COR-L47 (cell line): ENCODE data around the gene PTPRG.

Experiments
- DNase-seq: peaks from one replicate; lab custom pipeline; 2025; lab: John Stamatoyannopoulos, UW

Gene PTPRG

DNA sequence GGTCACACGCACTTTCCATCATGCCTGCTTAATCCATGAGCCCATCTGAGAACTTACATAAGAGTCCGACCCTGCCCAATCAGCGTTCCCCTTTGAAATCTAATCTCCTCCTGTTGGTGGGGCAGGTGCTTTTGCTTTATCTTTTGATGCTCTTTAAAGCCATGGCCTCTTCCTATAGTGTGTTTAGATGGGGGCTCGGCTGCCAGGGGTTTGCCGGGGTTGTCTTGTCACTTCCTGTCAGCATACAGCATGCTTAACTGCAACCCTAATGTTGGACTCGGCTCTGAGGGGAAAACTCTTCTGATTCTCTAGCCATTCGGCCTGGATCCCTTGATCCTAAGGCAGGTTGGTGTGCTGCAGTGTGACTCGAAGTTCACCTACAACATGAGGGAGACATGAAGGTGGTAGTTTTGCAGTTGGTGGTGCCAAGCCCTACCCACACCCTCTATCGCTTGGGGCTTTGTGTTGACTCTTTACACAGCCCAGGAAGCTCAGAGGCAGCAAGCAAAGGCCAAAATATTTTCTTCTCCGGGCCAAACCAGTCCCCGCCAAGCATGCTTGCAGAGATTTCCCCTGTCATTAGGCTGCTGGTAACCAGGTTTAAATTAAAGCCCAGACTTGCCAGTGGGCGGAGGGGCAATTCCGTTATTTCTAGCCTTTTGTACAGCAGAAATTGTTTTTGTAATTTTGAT lies 593.2 kb downstream of the PTPRG start:
- DNase-seq, result no peak

- DNase-seq, result no peak
Measured at GRCh38 chr3:62159056-62159708, 597.8 kb downstream of the PTPRG start.

DNA sequence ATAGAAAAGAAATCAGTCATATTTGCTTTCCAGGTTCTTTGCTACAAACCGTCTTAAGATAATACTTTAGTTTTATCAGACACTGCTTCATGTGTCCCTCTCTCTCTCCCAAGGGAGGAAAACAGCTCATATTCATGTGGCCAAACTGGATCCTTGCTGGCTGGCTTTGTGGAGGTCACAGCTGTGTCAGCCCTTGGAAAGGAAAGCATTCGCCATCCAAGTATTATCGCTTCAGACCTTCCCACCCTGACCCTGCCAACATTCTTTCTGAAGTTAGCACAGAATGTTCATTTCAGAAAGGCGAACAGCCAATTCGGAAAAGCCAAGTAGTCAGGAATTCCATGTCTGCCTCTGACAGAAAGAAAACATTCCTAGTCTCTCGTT lies 598.3 kb downstream of the PTPRG start:
- DNase-seq, result no peak

GRCh38 chr3:62161371-62161770 lies 600.0 kb downstream of the PTPRG start:
- no peak for DNase-seq

- no peak for DNase-seq
Measured at GRCh38 chr3:62164196-62164595, 602.8 kb downstream of the PTPRG start.

- no peak for DNase-seq
Measured at GRCh38 chr3:62164746-62165145, 603.4 kb downstream of the PTPRG start.

- DNase-seq, result no peak
Measured at GRCh38 chr3:62167566-62168262, 606.3 kb downstream of the PTPRG start.

DNA sequence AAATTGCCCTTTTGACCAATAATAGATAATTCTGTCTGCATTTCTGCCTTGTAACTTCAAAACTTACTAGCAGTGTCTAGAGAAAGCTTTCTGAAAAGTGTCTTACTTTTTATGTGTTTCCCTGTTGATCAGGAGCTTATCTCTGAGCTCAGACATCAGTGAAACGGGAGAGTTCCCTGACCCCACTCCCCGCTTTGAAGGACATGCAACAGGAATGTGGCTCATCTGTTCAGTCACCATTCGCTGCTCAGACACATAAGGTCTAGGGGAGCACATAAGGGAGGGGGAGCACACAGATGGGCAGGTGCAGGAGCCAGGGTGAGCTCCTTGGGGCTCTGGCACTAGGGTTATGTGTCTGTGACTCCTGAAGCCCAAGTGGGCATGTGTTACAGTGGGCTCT lies 607.0 kb downstream of the PTPRG start:
- DNase-seq, result no peak

DNA sequence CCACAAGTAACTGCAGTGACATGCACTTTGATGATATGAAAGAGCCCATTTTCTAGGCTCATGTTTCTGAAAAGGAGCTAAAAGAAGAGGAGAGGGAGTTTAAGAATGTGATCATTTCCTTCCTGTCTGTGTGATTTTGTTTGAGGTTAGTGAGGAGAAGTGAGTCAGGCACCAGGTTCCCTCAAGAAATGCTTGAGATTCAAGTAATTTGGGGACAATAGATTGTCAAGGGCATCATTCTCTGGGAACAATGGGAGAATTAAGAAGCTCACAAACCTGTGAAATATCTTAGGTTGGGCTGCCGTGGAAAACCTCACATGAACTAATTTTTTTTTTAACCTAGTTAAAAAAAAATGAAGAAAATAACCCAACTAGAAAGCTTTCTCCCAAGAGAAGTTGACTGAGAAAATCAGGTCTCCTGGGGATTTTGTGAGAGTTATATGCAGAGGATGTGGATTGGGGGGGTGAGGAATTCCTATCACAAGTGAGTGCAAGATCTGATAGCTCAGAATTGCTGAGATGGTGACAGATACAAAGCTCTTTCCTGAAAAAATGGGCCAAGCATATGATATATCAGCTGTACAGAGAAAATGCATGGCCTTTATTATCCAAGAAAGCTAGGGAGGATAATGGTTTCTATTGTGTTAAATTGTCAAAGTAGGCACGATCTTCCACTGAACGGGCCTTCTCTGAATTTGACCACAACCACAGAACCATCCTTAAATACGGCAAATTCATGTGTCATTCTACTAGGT lies 608.7 kb downstream of the PTPRG start:
- no peak for DNase-seq

DNA sequence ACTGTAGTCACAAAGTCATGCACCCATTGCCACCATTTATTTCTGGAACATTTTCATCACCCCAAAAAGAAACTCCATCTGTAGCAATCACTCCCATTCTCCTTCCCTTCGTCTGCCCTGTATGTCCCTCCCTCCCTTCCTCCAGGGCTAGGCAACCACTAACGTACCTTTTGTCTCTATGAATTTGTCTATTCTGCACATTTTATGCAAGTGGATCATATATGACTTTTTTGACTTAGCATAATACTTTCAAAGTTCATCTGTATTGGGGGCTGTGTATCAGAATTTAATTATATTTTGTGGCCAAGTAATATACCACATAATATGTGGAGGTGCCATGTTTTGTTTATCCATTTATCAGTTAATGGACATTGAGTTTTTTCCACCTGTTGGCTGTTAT lies 610.4 kb downstream of the PTPRG start:
- DNase-seq, result no peak

- DNase-seq, result no peak
Measured at GRCh38 chr3:62172199-62172598, 610.8 kb downstream of the PTPRG start.

- DNase-seq, result no peak
Measured at GRCh38 chr3:62173939-62174515, 612.7 kb downstream of the PTPRG start.

DNA sequence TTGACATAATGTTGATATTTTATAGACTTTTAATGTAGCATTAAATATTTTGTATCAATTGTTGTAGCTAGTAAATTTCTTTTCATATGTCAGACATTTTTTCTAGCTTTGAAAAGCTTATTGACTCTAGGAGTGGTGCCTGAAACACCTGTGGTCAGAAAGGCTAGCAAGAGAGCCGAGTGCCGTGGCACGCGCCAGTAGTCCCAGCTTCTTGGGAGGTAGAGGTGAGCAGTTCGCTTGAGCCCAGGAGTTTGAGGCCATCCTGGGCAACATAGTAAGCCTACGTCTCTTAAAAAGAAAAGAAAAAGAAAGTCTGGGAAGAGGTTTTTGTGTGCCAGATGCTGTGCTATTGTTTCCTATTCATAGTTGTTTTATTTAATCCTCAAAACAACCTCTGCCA lies 613.8 kb downstream of the PTPRG start:
- DNase-seq, result no peak

- no peak for DNase-seq
Measured at GRCh38 chr3:62178032-62178431, 616.7 kb downstream of the PTPRG start.

- no peak for DNase-seq
Measured at GRCh38 chr3:62178739-62179600, 617.6 kb downstream of the PTPRG start.

DNA sequence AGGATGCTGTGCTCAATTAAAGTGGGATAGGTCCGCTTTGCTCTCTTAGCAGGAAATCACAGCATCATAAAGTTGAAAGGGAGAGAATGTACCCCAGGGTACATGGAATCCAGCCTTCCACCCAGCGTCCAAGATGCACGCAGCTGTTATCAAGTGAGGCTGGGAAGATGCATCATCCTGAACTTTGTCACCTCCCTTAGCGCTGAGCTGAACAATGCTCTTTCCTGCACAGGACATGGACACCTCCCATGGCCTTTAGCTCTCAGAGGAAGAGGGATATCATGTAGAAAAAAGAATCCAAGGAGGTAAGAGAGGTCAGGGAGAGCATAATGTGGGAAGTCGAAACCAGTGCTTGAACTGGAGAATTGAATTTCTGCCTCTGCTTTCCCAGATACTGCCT lies 619.1 kb downstream of the PTPRG start:
- no peak for DNase-seq

DNA sequence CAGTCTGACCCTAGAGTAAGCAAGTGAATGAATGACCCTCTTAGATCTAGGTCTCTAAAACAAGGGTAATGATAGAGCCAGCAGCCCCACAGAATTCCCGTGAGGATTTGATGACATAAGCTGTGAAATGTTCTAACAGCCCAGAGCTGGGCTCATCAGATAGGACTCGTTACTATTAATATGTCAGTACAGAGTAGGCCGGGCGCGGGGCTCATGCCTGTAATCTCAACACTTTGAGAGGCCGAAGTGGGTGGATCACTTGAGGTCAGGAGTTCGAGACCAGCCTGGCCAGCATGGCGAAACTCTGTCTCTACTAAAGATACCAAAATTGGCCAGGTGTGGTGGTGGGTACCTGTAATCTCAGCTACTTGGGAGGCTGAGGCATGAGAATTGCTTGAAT lies 621.7 kb downstream of the PTPRG start:
- no peak for DNase-seq

DNA sequence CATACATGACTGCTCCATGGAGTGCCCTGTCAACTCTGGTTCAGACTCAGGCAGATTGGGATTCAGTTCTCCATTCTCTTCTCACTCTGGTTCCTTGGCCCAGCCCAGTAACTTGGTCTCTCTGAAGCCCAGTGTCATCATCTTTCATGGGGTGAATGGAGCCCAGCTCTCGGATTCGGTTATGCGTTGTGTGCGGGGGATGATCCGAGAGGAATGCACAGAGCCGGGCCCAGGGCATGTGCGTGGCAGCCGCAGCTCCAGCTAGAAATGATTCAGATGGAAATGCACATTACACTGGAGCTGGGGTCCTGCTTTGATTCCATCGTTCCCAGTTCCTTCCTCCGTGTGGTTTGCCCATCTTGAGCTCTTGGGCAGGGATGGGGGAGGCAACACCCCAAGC lies 622.6 kb downstream of the PTPRG start:
- DNase-seq, result no peak

DNA sequence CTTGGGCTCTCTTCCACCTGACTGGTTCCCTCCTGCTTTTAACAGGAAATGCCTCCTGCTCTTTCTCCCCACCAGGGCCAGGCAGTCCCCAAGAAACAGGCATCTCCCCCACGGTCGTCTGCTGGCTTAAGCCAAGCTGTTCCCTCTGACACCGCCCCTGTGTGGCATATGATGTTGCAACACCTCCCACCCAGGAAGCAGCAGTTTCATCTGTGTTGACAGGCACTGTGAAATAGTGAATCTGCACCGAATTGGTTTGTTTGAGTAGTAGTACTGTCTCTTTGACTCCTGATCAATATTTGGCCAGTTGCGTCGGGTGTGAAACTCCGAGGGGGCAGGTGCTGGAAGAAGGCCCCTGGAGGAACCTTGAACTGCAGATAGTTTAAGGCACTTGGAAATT lies 623.2 kb downstream of the PTPRG start:
- DNase-seq, result no peak

- DNase-seq, result no peak
Measured at GRCh38 chr3:62187022-62187431, 625.7 kb downstream of the PTPRG start.

DNA sequence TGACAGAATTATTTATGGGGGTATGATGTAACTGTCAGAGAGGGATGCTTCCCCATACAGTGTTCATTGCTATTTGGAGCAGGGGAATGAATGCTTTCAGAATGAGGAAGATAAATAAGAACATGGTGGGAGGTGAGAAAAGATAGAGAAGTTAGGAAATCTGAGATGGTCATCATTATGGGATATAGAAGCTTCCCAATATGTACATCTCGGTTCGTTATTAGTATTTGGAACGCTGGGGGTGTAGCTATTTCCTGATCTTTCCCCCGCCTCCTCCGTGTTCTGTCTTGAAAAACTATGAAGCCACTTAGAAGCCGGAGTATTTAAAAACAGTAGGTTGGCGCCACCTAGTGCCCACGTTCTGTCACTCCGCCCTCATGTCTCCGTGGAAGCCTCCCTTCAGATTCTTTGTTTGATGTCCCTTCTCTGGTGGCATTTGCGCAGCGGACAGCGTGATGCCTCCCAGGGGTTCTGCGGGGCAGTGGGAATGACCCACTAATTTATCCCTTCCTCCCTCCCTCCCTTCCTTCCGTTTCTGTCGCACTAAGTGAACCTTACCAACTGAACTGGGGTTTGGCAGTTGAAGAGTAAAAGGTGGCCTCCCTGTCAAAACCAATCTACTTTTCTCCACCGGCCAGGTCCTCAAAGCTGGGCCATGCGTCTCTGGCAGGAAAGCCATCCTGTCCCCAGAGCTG lies 627.5 kb downstream of the PTPRG start:
- peak; percentile 41 for DNase-seq
